Karpas-422 (cell line): ENCODE data around the gene ATP4B. TPM values are rescaled to one million over a fixed set of nuclear protein-coding genes. Genes with fewer than 3 reads are reported as not detected.

Experiments used
- DNase-seq: peaks from one replicate; pipeline ENCODE4 v3.0.0-alpha.2; 2015
- H2AFZ ChIP-seq: fragments of 200-600 bp; sonication (generic); 2 replicates; pipeline ENCODE4 v1.6.1; 2014; ENCODE audit warnings: antibody characterized with exemption, low read length, mixed read lengths
- H3K27ac ChIP-seq: fragments of 200-600 bp; sonication (generic); 2 replicates; pipeline ENCODE4 v1.5.1; 2014; ENCODE audit warnings: mild to moderate bottlenecking, low read length, moderate library complexity
- H3K27me3 ChIP-seq: fragments of 200-600 bp; sonication (generic); 2 replicates; pipeline ENCODE4 v1.6.1; 2014; ENCODE audit warnings: low read length, mixed read lengths
- H3K36me3 ChIP-seq: fragments of 200-600 bp; sonication (generic); 2 replicates; pipeline ENCODE4 v1.6.1; 2014; ENCODE audit warnings: low read length, mixed read lengths; ENCODE audit not compliant: insufficient read depth
- H3K4me1 ChIP-seq: fragments of 200-600 bp; sonication (generic); 2 replicates; pipeline ENCODE4 v1.6.1; 2014; ENCODE audit warnings: mild to moderate bottlenecking, low read length, mixed read lengths
- H3K4me2 ChIP-seq: fragments of 200-600 bp; sonication (generic); 2 replicates; pipeline ENCODE4 v1.6.1; 2014; ENCODE audit warnings: low read length, low read depth, mild to moderate bottlenecking; ENCODE audit not compliant: poor library complexity, severe bottlenecking
- H3K4me3 ChIP-seq: fragments of 200-600 bp; sonication (generic); 2 replicates; pipeline ENCODE4 v1.5.1; 2014; ENCODE audit warnings: mild to moderate bottlenecking, antibody characterized with exemption, low read length, mixed read lengths
- H3K79me2 ChIP-seq: fragments of 200-600 bp; sonication (generic); 2 replicates; pipeline ENCODE4 v1.6.1; 2014; ENCODE audit warnings: mild to moderate bottlenecking, low read length, mixed read lengths
- H3K9ac ChIP-seq: fragments of 200-600 bp; sonication (generic); 2 replicates; pipeline ENCODE4 v1.6.0; 2014; ENCODE audit warnings: low read length
- H3K9me2 ChIP-seq: fragments of 200-600 bp; sonication (generic), shearing (Covaris generic); replicated peaks from 2 replicates; pipeline ENCODE4 v1.6.0; 2014; ENCODE audit warnings: mild to moderate bottlenecking, low read length, moderate library complexity; ENCODE audit not compliant: insufficient read depth
- H3K9me3 ChIP-seq: fragments of 300-700, 200-600 bp; sonication (generic); 2 replicates; pipeline ENCODE4 v1.6.1; 2014; ENCODE audit warnings: low read length, mixed read lengths
- H4K20me1 ChIP-seq: fragments of 200-600 bp; sonication (generic); 2 replicates; pipeline ENCODE4 v1.6.1; 2014; ENCODE audit warnings: mild to moderate bottlenecking, antibody characterized with exemption, low read length, low read depth; ENCODE audit not compliant: insufficient read depth
- total RNA-seq: library from RNA; depleted of rRNA; stranded (reverse); fragments of >200 nt; shearing (Covaris generic); gene quantifications from 2 replicates; pipeline ENCODE4 v1.2.3, GENCODE V29; 2014; ENCODE audit warnings: low replicate concordance

ATP4B gene
- total RNA-seq, 1 experiment from 2014 or later, result not detected

DNA sequence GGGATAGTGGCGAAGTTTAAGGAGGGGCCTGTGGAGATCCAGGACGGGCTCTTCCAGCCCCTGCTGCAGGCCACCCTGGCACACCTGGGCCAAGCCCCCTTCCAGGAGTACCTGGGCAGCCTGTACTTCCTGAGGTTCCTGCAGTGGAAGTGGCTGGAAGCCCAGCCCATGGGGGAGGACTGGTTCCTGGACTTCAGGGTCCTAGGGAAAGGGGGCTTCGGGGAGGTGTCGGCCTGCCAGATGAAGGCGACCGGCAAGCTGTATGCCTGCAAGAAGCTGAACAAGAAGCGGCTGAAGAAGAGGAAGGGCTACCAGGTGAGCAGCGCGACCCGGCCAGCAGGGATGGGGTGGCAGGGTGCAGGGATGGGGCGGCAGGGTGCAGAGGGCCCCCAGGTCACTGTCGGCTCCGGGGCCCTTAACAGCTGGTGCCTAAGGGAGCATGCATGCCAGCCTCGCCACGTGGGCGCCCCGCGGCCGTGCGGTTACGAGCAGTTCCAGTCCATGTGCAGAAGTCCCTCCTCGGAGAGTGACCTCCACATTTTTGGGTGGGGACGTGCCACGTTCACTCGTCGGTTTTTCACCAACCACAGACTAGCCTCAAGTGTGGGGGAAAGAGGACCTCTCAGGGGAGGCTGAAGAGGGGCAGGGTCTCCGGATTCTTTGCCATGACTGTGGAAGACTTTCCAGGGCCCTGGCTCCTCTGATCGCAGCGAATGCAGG is 9.9 kb upstream of the ATP4B start:
- Histone ChIP-seq H3K9ac (no peak overlapping the region), H3K9me3 (no peaks in the 10 kb centered on the region; the same call in 1 of the 2 replicates), H3K4me2 (no peak overlapping the region), H2AFZ (no peak overlapping the region), H3K36me3 (no peaks in the 10 kb centered on the region), H3K4me3 (no peak overlapping the region), H3K27me3 (no peaks in the 10 kb centered on the region), H3K79me2 (no peaks in the 10 kb centered on the region), H3K27ac (no peak overlapping the region), H3K9me2 (no peaks in the 10 kb centered on the region), H4K20me1 (no peaks in the 10 kb centered on the region), H3K4me1 (no peaks in the 10 kb centered on the region)
- DNase-seq, result no peak

DNA sequence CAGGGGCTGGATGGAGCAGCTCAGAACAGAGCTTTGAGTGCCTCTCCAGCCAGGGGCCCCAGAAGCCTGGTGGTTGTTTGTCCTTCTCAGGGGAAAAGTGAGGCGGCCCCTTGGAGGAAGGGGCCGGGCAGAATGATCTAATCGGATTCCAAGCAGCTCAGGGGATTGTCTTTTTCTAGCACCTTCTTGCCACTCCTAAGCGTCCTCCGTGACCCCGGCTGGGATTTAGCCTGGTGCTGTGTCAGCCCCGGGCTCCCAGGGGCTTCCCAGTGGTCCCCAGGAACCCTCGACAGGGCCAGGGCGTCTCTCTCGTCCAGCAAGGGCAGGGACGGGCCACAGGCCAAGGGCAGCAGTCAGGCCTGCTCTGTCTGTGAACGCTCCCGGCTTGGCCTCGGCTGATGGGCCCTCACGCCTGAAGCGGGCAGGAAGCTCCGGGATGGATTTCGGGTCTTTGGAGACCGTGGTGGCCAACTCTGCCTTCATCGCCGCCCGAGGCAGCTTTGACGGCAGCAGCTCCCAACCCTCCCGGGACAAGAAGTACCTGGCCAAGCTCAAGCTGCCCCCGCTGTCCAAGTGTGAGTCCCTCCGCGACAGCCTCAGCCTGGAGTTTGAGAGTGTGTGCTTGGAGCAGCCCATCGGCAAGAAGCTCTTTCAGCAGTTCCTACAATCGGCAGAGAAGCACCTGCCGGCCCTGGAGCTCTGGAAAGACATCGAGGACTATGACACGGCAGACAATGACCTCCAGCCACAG is 9.1 kb upstream of the ATP4B start, which contains the start of gene GRK1:
Gene GRK1 (plus strand): TSS at position 269 of the 751 bp plus-strand sequence. CDS start 168 bp downstream, at position 437.
- H3K4me3 ChIP-seq, result no peak within 1 kb of the TSS

DNA sequence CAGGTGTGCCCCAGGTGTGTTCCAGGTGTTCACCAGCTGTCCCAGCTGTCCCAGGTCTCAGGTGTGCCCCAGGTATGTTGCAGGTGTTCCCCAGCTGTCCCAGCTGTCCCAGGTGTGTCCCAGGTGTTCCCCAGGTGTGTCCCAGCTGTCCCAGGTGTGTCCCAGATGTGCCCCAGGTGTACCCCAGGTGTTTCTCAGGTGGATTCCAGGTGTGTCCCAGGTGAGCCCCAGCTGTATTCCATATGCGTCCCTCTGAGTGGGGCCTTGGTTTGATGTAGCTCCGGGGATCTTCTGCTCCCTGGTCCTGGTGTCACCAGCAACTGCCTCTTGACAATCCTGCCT is 8.3 kb upstream of the ATP4B start:
- Histone ChIP-seq H3K4me3 (no peak overlapping the region), H3K36me3 (no peaks in the 10 kb centered on the region), H4K20me1 (no peaks in the 10 kb centered on the region), H3K9me3 (no peaks in the 10 kb centered on the region; the same call in 1 of the 2 replicates), H3K9ac (no peak overlapping the region), H3K4me2 (no peak overlapping the region), H3K27me3 (no peaks in the 10 kb centered on the region), H2AFZ (no peak overlapping the region), H3K9me2 (no peaks in the 10 kb centered on the region), H3K79me2 (no peaks in the 10 kb centered on the region), H3K4me1 (no peaks in the 10 kb centered on the region), H3K27ac (no peak overlapping the region)
- no peak for DNase-seq

More for the DNA sequence above, 9.1 kb upstream of the ATP4B start, which contains the start of gene GRK1:
- no peaks in the 10 kb centered on the region for H3K36me3 ChIP-seq
- H3K4me2 ChIP-seq, result no peak within 1 kb of the TSS
- no peaks in the 10 kb centered on the region for H3K79me2 ChIP-seq
- H3K9me2 ChIP-seq, result no peaks in the 10 kb centered on the region
- no peaks in the 10 kb centered on the region for H4K20me1 ChIP-seq
- H3K9me3 ChIP-seq, result no peaks in the 10 kb centered on the region; the same call in 1 of the 2 replicates
- DNase-seq, result no peak
- no peak within 1 kb of the TSS for H3K27ac ChIP-seq
- H3K4me1 ChIP-seq, result no peaks in the 10 kb centered on the region
- no peak within 1 kb of the TSS for H2AFZ ChIP-seq
- H3K27me3 ChIP-seq, result no peaks in the 10 kb centered on the region
- no peak within 1 kb of the TSS for H3K9ac ChIP-seq

DNA sequence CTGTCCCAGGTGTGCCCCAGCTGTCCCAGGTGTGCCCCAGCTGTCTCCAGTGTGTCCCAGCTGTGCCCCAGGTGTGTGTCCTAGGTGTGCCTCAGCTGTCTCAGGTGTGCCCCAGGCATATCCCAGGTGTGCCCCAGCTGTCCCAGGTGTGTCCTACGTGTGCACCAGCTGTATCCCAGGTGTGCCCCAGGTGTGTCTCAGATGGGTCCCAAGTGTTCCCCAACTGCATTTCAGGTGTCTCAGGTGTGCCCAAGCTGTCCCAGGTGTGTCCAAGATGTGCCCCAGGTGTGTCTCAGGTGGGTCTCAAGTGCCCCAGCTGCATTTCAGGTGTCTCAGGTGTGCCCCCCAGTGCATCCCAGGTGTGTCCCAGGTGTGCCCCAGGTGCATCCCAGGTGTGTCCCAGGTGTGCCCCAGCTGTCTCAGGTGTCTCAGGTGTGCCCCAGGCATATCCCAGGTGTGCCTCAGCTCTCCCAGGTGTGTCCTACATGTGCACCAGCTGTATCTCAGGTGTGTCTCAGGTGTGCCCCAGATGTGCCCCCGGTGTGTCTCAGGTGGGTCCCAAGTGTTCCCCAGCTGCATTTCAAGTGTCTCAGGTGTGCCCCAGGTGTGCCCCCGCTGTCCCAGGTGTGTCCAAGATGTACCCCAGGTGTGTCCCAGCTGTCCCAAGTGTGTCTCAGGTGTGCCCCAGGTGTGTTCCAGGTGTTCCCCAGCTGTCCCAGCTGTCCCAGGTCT is 7.8 kb upstream of the ATP4B start:
- Histone ChIP-seq H3K27me3 (no peaks in the 10 kb centered on the region), H3K9ac (no peak overlapping the region), H3K9me2 (no peaks in the 10 kb centered on the region), H2AFZ (no peak overlapping the region), H3K4me2 (no peak overlapping the region), H3K4me1 (no peaks in the 10 kb centered on the region), H3K4me3 (no peak overlapping the region), H3K36me3 (no peaks in the 10 kb centered on the region), H3K79me2 (no peaks in the 10 kb centered on the region), H3K27ac (no peak overlapping the region), H3K9me3 (peaks cover 4% of the 10 kb centered on the region; the same call in 1 of the 2 replicates), H4K20me1 (no peaks in the 10 kb centered on the region)
- no peak for DNase-seq

DNA sequence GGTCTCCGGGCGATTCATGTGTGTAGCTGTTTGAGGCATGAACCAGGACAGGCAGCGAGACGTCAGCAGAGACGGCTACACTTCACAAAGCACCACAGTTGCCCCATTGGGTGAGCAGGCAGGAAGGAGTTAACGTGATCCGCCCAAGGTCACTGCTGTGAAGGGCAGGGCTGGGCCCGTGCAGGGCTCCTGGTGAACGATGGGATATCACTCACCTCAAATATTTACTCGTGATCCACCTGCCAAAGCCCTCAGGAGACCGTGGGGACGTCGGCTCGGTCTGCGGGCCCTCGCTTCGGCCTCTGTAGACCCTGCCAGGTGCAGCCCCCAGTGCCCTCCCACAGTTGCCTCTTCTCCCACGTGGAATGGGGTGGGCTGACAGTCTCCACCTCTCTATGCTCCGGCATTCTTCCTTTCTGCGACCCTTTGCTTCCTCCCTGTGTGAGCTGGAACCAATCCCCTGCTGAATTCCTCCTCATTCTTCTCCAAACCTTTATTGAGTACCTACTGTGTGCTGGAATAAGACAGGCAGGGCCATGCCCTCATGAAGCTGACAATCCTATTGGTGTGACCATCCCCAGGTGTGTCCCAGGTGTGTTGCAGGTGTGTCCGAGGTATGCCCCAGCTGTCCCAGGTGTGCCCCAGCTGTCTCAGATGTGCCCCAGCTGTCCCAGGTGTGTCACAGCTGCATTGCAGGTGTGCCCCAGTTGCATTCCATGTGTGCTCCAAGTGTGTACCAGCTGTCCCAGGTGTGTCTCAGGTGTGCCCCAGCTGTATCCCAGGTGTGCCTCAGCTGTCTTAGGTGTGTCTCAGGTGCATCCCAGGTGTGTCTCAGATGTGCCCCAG is 7.0 kb upstream of the ATP4B start:
- no peak overlapping the region for H3K4me3 ChIP-seq
- H3K9me3 ChIP-seq, result peaks cover 6% of the 10 kb centered on the region; the same call in 1 of the 2 replicates
- H2AFZ ChIP-seq, result no peak overlapping the region
- H3K9ac ChIP-seq, result no peak overlapping the region
- H3K9me2 ChIP-seq, result no peaks in the 10 kb centered on the region
- no peak for DNase-seq
- no peaks in the 10 kb centered on the region for H4K20me1 ChIP-seq
- no peak overlapping the region for H3K4me2 ChIP-seq
- H3K27me3 ChIP-seq, result no peaks in the 10 kb centered on the region
- no peaks in the 10 kb centered on the region for H3K79me2 ChIP-seq
- H3K4me1 ChIP-seq, result no peaks in the 10 kb centered on the region
- no peak overlapping the region for H3K27ac ChIP-seq
- H3K36me3 ChIP-seq, result no peaks in the 10 kb centered on the region

DNA sequence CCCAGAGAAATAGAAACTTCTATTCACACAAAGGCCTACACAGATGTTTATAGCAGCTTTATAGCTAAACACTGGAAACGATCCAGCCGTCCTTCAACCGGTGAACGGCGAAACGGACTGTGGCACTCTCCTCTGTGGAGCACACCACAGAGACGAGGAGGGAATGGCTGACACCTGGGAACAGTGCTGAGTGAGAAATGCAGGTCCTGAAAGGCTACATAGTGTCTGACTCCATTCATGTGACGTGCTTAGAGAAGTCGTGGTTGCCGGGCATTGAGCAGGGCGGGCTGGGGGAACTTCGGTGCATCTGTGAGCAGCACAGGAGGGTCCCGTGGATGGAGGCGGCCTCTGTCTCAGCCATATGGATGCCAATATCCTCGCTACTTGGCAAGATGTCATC is 5.9 kb upstream of the ATP4B start:
- Histone ChIP-seq H2AFZ (no peak overlapping the region), H3K27ac (no peak overlapping the region), H3K27me3 (no peaks in the 10 kb centered on the region), H3K9ac (no peak overlapping the region), H3K4me2 (no peak overlapping the region), H3K4me1 (no peaks in the 10 kb centered on the region), H3K9me2 (no peaks in the 10 kb centered on the region), H3K79me2 (no peaks in the 10 kb centered on the region), H3K4me3 (no peak overlapping the region), H3K9me3 (peaks cover 6% of the 10 kb centered on the region; the same call in 1 of the 2 replicates), H4K20me1 (no peaks in the 10 kb centered on the region), H3K36me3 (no peaks in the 10 kb centered on the region)
- DNase-seq, result no peak

DNA sequence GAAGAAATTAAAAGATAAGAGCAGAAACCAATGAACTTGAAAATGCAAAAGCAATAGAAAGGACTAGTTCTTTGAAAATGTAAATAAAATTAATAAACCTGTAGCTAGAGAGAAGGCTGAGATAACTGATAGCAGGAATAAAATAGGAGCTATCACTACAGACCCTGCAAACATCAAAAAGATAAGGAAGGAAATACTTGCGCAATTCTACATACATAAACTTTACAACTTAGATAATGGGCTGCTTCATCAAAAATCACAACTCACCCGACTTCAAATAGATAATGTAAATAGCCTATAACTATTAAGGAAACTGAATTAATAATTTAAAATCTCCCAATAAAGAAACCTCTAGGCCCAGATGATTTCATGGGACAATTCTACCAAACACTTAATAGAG is 3.5 kb upstream of the ATP4B start:
- H3K4me1 ChIP-seq, result no peaks in the 10 kb centered on the region
- H3K9me3 ChIP-seq, result peaks cover 6% of the 10 kb centered on the region; the same call in 1 of the 2 replicates
- H3K36me3 ChIP-seq, result no peaks in the 10 kb centered on the region
- H3K27ac ChIP-seq, result no peak overlapping the region
- no peak for DNase-seq
- H3K9me2 ChIP-seq, result no peaks in the 10 kb centered on the region
- no peaks in the 10 kb centered on the region for H3K27me3 ChIP-seq
- no peak overlapping the region for H3K4me3 ChIP-seq
- H2AFZ ChIP-seq, result no peak overlapping the region
- no peak overlapping the region for H3K9ac ChIP-seq
- H4K20me1 ChIP-seq, result no peaks in the 10 kb centered on the region
- H3K79me2 ChIP-seq, result no peaks in the 10 kb centered on the region
- no peak overlapping the region for H3K4me2 ChIP-seq
